ENCODE results near the gene NFAM1. TPM values are rescaled to one million over a fixed set of nuclear protein-coding genes. Genes with fewer than 3 reads are reported as not detected.
A peak's percentile ranks its signal among the peaks of the same experiment; 100 is the strongest.

Gene NFAM1
- total RNA-seq, 4 donors from 2014 or later: 0.11 to 1.9 (median 0.99) TPM

DNA sequence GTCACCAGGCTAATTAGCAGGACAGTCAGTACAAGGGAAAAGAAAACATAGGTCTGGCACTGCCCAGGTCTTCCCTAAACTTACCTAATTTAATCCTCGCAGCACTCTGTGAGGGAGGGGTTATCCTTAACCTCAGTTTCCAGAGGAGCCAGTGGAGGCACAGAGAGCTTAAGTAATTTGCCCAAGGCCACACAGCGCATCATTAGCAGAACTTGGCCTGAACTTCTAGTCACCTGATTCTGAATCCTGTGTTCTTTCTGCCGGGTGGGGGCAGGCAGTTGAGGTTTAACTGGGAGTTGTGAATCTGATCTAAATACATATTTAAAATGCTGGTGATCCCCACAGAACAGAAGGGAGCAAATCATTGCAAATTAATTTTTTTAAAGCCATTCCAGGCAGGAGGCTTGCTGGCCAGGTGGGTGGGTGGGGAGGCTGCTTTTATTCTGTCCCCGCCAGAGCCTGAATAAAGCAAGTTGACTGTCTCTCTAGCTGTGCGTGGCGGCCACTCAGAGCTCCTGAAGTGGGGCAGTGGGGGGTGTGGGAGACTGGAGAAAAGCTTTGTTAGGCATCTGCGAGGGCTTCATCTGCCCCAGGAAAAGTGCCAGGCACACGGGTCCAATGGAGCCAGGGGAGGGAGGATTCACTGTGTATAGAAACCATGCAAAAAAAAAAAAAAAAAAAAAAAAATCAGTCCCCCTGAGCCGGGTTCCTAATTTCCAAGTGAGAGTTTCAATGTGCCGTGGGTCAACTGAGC is 66.1 kb downstream of the NFAM1 start:
- Histone ChIP-seq H3K4me3 (peak overlapping the region in 2 of 4 donors; percentile 47 to 64), H3K27ac (peak overlapping the region; percentile 49 to 83 (median 78)), H3K27me3 (peaks cover 0 to 37% (median 0%) of the 10 kb centered on the region in 4 donors), H3K4me1 (peaks cover 26 to 72% (median 45%) of the 10 kb centered on the region in 3 donors), H3K36me3 (no peaks in the 10 kb centered on the region), H3K9me3 (no peaks in the 10 kb centered on the region)
- WGBS, 2 donors: 27 to 47% methylated on average over 7 to 10 of the region's 10 CpGs
- DNase-seq: no peak
- intact Hi-C loops (cut with DNase I): no loop called here
- TF ChIP-seq, protein P1, sequence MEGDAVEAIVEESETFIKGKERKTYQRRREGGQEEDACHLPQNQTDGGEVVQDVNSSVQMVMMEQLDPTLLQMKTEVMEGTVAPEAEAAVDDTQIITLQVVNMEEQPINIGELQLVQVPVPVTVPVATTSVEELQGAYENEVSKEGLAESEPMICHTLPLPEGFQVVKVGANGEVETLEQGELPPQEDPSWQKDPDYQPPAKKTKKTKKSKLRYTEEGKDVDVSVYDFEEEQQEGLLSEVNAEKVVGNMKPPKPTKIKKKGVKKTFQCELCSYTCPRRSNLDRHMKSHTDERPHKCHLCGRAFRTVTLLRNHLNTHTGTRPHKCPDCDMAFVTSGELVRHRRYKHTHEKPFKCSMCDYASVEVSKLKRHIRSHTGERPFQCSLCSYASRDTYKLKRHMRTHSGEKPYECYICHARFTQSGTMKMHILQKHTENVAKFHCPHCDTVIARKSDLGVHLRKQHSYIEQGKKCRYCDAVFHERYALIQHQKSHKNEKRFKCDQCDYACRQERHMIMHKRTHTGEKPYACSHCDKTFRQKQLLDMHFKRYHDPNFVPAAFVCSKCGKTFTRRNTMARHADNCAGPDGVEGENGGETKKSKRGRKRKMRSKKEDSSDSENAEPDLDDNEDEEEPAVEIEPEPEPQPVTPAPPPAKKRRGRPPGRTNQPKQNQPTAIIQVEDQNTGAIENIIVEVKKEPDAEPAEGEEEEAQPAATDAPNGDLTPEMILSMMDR (IDR thresholded peaks at IDR 0.05): no peak
- no peak for TF ChIP-seq POLR2A (IDR thresholded peaks at IDR 0.05)

GRCh38 chr22:42365111-42365865 is 66.9 kb downstream of the NFAM1 start:
- Histone ChIP-seq H3K27me3 (peaks cover 0 to 37% (median 0%) of the 10 kb centered on the region in 4 donors), H3K4me1 (peaks cover 26 to 69% (median 49%) of the 10 kb centered on the region in 3 donors), H3K9me3 (no peaks in the 10 kb centered on the region), H3K36me3 (no peaks in the 10 kb centered on the region), H3K27ac (peak overlapping the region; percentile 49 to 83 (median 78)), H3K4me3 (peak overlapping the region in 2 of 4 donors; percentile 15 to 47)
- DNase-seq: no peak
- TF ChIP-seq POLR2A (IDR thresholded peaks at IDR 0.05): no peak
- intact Hi-C loops (cut with DNase I): no loop called here
- WGBS, 2 donors: 21 to 23% methylated on average over 10 to 12 of the region's 14 CpGs

DNA sequence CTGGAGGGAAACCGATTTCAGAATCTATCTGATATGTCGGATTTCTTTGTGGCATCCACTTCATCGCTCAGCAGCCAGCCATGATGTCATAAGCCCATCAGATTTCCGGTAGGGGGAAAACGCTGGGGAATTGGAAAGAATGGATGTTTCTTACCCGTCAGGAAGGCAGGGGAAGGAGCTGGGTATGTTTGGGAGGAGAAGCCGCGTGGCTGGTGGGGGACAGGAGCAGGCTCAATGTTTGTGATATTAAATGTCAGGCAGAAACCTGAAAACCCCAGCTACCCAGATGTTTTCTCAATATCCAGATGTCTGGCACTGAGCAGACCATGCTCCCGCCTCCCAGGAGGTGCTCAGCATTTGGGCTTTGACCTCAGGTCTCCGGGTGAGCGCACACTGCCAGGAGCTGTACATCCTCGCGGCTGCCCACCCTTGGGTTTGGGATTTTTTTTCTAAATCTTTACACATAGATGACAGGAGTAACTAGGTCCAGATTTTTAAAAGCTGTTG is 67.5 kb downstream of the NFAM1 start:
- Histone ChIP-seq H3K4me3 (peak overlapping the region in 1 of 4 donors; percentile 3), H3K27me3 (peaks cover 0 to 37% (median 0%) of the 10 kb centered on the region in 4 donors), H3K4me1 (peaks cover 26 to 69% (median 51%) of the 10 kb centered on the region in 3 donors), H3K36me3 (no peaks in the 10 kb centered on the region), H3K27ac (peak overlapping the region; percentile 42 to 83 (median 66)), H3K9me3 (no peaks in the 10 kb centered on the region)
- intact Hi-C loops (cut with DNase I): no loop called here
- no peak for DNase-seq
- TF ChIP-seq, protein P1 (IDR thresholded peaks at IDR 0.05): no peak
- no peak for TF ChIP-seq POLR2A (IDR thresholded peaks at IDR 0.05)
- 34 to 35% methylated on average over 13 of the region's 13 CpGs for WGBS, 2 donors

DNA sequence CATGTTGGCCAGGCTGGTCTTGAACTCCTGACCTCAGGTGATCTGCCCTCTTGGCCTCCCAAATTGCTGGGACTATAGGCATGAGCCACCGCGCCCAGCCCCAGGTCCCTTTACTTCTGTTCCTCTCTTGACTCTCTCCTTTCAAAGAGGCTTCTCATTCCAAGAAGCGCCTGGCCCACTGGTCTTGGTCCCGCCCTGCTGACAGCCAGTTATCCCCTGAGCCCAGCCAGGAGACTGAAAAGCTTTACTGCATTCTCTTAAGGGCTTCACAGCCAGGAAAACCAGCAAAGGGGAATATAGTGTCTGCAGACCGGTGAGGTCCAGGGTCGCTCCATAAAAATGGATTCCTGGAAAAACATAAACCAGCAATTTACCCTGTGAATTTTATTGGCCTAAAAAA is 68.3 kb downstream of the NFAM1 start:
- Histone ChIP-seq H3K27ac (peak overlapping the region in 2 of 4 donors; percentile 83), H3K36me3 (no peaks in the 10 kb centered on the region), H3K9me3 (no peaks in the 10 kb centered on the region), H3K4me1 (peaks cover 26 to 71% (median 52%) of the 10 kb centered on the region in 3 donors), H3K27me3 (peaks cover 0 to 37% (median 0%) of the 10 kb centered on the region in 4 donors), H3K4me3 (no peak overlapping the region)
- intact Hi-C loops (cut with DNase I): no loop called here
- whole genome bisulfite sequencing, 2 donors: 82 to 96% methylated on average over 3 to 6 of the region's 6 CpGs
- no peak for TF ChIP-seq POLR2A (IDR thresholded peaks at IDR 0.05)
- TF ChIP-seq, protein P1 (IDR thresholded peaks at IDR 0.05): no peak
- no peak for DNase-seq

- TF ChIP-seq POLR2A (IDR thresholded peaks at IDR 0.05): no peak
- TF ChIP-seq, protein P1 (IDR thresholded peaks at IDR 0.05): no peak
- Histone ChIP-seq H3K4me1 (peaks cover 21 to 71% (median 35%) of the 10 kb centered on the region in 3 donors), H3K27me3 (peaks cover 0 to 15% (median 0%) of the 10 kb centered on the region in 4 donors), H3K9me3 (no peaks in the 10 kb centered on the region), H3K36me3 (no peaks in the 10 kb centered on the region), H3K4me3 (no peak overlapping the region), H3K27ac (no peak overlapping the region)
- 75 to 91% methylated on average over 4 to 10 of the region's 10 CpGs for WGBS, 2 donors
- intact Hi-C loops (cut with DNase I): no loop called here
- no peak for DNase-seq
Observed at GRCh38 chr22:42361523-42361922, 70.7 kb downstream of the NFAM1 start.
